Loucy (cell line): ENCODE measurements around the gene L3MBTL4.

ENCODE experiments used
- H2AFZ ChIP-seq: fragments of 200-600 bp; sonication (generic); 2 replicates; pipeline ENCODE4 v1.6.0; 2016; ENCODE audit warnings: antibody characterized with exemption, mild to moderate bottlenecking, low read length, moderate library complexity
- H3F3A ChIP-seq: fragments of 200-600 bp; 2 replicates; pipeline ENCODE4 v1.6.0; 2016; ENCODE audit warnings: antibody characterized with exemption, low read depth, mild to moderate bottlenecking
- H3K27me3 ChIP-seq: fragments of 200-600 bp; sonication (generic); 2 replicates; pipeline ENCODE4 v1.6.1; 2014; ENCODE audit warnings: low read length, mild to moderate bottlenecking; ENCODE audit not compliant: insufficient read depth, poor library complexity, severe bottlenecking
- H3K36me3 ChIP-seq: fragments of 200-600 bp; sonication (generic); 2 replicates; pipeline ENCODE4 v1.6.1; 2016; ENCODE audit warnings: low read length; ENCODE audit not compliant: insufficient read depth
- H3K4me1 ChIP-seq: fragments of 200-600 bp; sonication (generic); 2 replicates; pipeline ENCODE4 v1.5.1; 2014; ENCODE audit warnings: low read length, mild to moderate bottlenecking; ENCODE audit not compliant: insufficient read depth, poor library complexity, severe bottlenecking
- H3K4me2 ChIP-seq: fragments of 200-600 bp; sonication (generic); 2 replicates; pipeline ENCODE4 v1.6.0; 2014; ENCODE audit warnings: antibody characterized with exemption, low read length, low read depth, mild to moderate bottlenecking; ENCODE audit not compliant: poor library complexity, severe bottlenecking
- H3K4me3 ChIP-seq: fragments of 200-600 bp; sonication (generic); 2 replicates; pipeline ENCODE4 v1.5.1; 2014; ENCODE audit warnings: low read length, mild to moderate bottlenecking, mixed read lengths; ENCODE audit not compliant: poor library complexity, severe bottlenecking
- H3K79me2 ChIP-seq: fragments of 200-600 bp; sonication (generic); 2 replicates; pipeline ENCODE4 v1.6.1; 2014; ENCODE audit warnings: low read length; ENCODE audit not compliant: insufficient read depth
- H3K9ac ChIP-seq: fragments of 200-600 bp; sonication (generic); 2 replicates; pipeline ENCODE4 v1.6.0; 2014; ENCODE audit warnings: mild to moderate bottlenecking, low read depth, low read length, moderate library complexity; ENCODE audit not compliant: poor library complexity, severe bottlenecking
- H3K9me2 ChIP-seq: fragments of 200-600 bp; sonication (generic); replicated peaks from 2 replicates; pipeline ENCODE4 v1.6.1; 2016; ENCODE audit warnings: low read depth, low read length, mixed read lengths
- H3K9me3 ChIP-seq: fragments of 200-600 bp; sonication (generic); 2 replicates; pipeline ENCODE4 v1.6.1; 2014; ENCODE audit warnings: mild to moderate bottlenecking, antibody characterized with exemption, low read length, low read depth; ENCODE audit not compliant: insufficient read depth
- H4K20me1 ChIP-seq: fragments of 200-600 bp; sonication (generic); 2 replicates; pipeline ENCODE4 v1.6.0; 2014; ENCODE audit warnings: antibody characterized with exemption, low read length, mild to moderate bottlenecking; ENCODE audit not compliant: insufficient read depth, poor library complexity, severe bottlenecking
- CTCF ChIP-seq: fragments of 200-600 bp; sonication (generic); conservative IDR thresholded peaks from 2 replicates; pipeline ENCODE4 v1.5.1; 2014; ENCODE audit warnings: mild to moderate bottlenecking, antibody characterized with exemption, low read length
- EZH2phosphoT487 ChIP-seq: fragments of 200-600 bp; IDR thresholded peaks from 2 replicates; pipeline ENCODE4 v1.6.1; 2018; ENCODE audit warnings: antibody characterized with exemption, mild to moderate bottlenecking, moderate library complexity, borderline replicate concordance

The L3MBTL4 gene

GRCh38 chr18:6017171-6017570 lies 397.5 kb downstream of the L3MBTL4 start:
- H3K4me3 ChIP-seq, result no peak overlapping the region
- H3K9me3 ChIP-seq, result no peaks in the 10 kb centered on the region
- no peaks in the 10 kb centered on the region for H3K4me1 ChIP-seq
- H3F3A ChIP-seq, result no peaks in the 10 kb centered on the region
- H2AFZ ChIP-seq, result no peak overlapping the region
- H3K4me2 ChIP-seq, result no peak overlapping the region
- no peaks in the 10 kb centered on the region for H3K9me2 ChIP-seq
- H4K20me1 ChIP-seq, result no peaks in the 10 kb centered on the region
- no peaks in the 10 kb centered on the region for H3K27me3 ChIP-seq
- no peak overlapping the region for H3K9ac ChIP-seq
- no peaks in the 10 kb centered on the region for H3K79me2 ChIP-seq
- H3K36me3 ChIP-seq, result no peaks in the 10 kb centered on the region
- TF ChIP-seq CTCF (no peak), EZH2phosphoT487 (no peak)

- no peaks in the 10 kb centered on the region for H3K79me2 ChIP-seq
- no peak for TF ChIP-seq CTCF
- TF ChIP-seq EZH2phosphoT487, result no peak
- H3K4me3 ChIP-seq, result no peak overlapping the region
- no peaks in the 10 kb centered on the region for H4K20me1 ChIP-seq
- no peaks in the 10 kb centered on the region for H3K9me2 ChIP-seq
- H2AFZ ChIP-seq, result no peak overlapping the region
- no peak overlapping the region for H3K9ac ChIP-seq
- no peaks in the 10 kb centered on the region for H3K27me3 ChIP-seq
- H3K4me2 ChIP-seq, result no peak overlapping the region
- no peaks in the 10 kb centered on the region for H3K36me3 ChIP-seq
- no peaks in the 10 kb centered on the region for H3F3A ChIP-seq
- no peaks in the 10 kb centered on the region for H3K9me3 ChIP-seq
- no peaks in the 10 kb centered on the region for H3K4me1 ChIP-seq
Measured at GRCh38 chr18:6015364-6015763, 399.3 kb downstream of the L3MBTL4 start.

GRCh38 chr18:6013171-6013810 lies 401.4 kb downstream of the L3MBTL4 start:
- Histone ChIP-seq H3F3A (no peaks in the 10 kb centered on the region), H3K4me2 (no peak overlapping the region), H3K9me3 (no peaks in the 10 kb centered on the region), H3K27me3 (no peaks in the 10 kb centered on the region), H3K36me3 (no peaks in the 10 kb centered on the region), H3K9me2 (no peaks in the 10 kb centered on the region), H4K20me1 (no peaks in the 10 kb centered on the region), H3K4me3 (no peak overlapping the region), H3K4me1 (no peaks in the 10 kb centered on the region), H3K79me2 (no peaks in the 10 kb centered on the region), H2AFZ (no peak overlapping the region), H3K9ac (no peak overlapping the region)
- no peak for TF ChIP-seq CTCF
- TF ChIP-seq EZH2phosphoT487, result no peak
